ENCODE measurements around the gene TEX54. TPM values are rescaled to one million over a fixed set of nuclear protein-coding genes. Genes with fewer than 3 reads are reported as not detected.

Gene TEX54
- total and polyA plus RNA-seq, 2 of the 13 experiments (the other 11 are each of a cell fraction or from before 2014, with no cell fraction given) = not detected

DNA sequence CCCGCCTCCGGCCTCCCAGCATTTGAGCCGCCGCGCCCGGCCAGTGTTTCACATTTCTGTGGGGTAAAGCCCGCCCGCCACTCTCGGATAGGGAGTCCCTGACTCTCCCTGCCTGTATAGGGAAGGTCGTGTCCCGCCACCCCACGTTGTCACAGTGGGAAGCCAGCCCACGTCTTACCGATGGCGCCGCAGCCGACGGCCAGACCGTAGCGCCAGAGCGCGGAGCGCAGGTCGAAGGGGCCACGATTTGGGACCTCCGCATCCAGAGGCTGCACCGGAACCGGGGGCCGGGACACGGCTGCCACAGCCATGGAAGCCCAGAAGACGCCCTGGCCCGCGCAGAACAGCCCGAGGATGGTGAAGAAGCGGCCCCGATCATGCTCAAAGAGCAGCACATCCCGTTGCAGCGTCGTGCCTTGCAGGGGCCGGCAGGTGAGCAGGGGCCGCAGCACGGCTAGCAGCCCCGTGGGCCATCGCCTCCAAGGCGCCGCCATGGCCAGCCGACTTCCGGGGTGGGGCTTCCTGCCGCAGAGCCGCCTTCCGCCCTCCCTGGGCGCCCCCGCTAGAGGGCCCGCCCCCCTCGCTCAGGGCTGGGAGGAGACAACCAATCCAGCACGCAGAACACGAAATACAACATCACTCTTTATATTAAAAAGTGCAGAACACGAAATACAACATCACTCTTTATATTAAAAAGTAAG lies 41.0 kb downstream of the TEX54 start, which contains the start of gene TMEM223 (continued):
- peak; percentile 78 for TF ChIP-seq MAZ (IDR thresholded peaks at IDR 0.05; ENCODE audit: borderline replicate concordance, low read depth, low read length)
- TF ChIP-seq MAZ (CRISPR knock-in tag; IDR thresholded peaks at IDR 0.05; ENCODE audit: low read depth) = peak; percentile 67; the same call in 1 of the 2 replicates
- TF ChIP-seq ZNF747 (CRISPR knock-in tag; IDR thresholded peaks at IDR 0.05; ENCODE audit: borderline replicate concordance) = 0 out of 2 replicates have a peak, but pooled peaks have one; percentile 72
- peak; percentile 95 for TF ChIP-seq AGO1 (IDR thresholded peaks at IDR 0.05; ENCODE audit: low read depth, low read length, poor library complexity, severe bottlenecking)
- TF ChIP-seq ZNF720 (CRISPR knock-in tag; IDR thresholded peaks at IDR 0.05) = no peak
- peak; percentile 66; the same call in 1 of the 2 replicates for TF ChIP-seq SMAD3 (CRISPR knock-in tag; IDR thresholded peaks at IDR 0.05)
- peak; percentile 85 to 96 for TF ChIP-seq POLR2A (IDR thresholded peaks at IDR 0.05; ENCODE audit: insufficient read depth in 1 of 2, low read depth in 2 of 2, low read length in 2 of 2)
- TF ChIP-seq, protein P1, sequence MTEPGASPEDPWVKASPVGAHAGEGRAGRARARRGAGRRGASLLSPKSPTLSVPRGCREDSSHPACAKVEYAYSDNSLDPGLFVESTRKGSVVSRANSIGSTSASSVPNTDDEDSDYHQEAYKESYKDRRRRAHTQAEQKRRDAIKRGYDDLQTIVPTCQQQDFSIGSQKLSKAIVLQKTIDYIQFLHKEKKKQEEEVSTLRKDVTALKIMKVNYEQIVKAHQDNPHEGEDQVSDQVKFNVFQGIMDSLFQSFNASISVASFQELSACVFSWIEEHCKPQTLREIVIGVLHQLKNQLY (CRISPR knock-in tag; IDR thresholded peaks at IDR 0.05) = no peak
- peak; percentile 65; the same call in 1 of the 2 replicates for TF ChIP-seq ZNF296 (CRISPR knock-in tag; conservative IDR thresholded peaks at IDR 0.05)
- TF ChIP-seq KDM4B (CRISPR knock-in tag; IDR thresholded peaks at IDR 0.05) = no peak; the same call in 1 of the 2 replicates
- TF ChIP-seq ZNF337 (CRISPR knock-in tag; IDR thresholded peaks at IDR 0.05; ENCODE audit: borderline replicate concordance, low read depth) = peak; percentile 83; the same call in 1 of the 2 replicates
- TF ChIP-seq ARHGAP35 (CRISPR knock-in tag; IDR thresholded peaks at IDR 0.05; ENCODE audit: borderline replicate concordance) = peak; percentile 77
- TF ChIP-seq TARDBP (CRISPR knock-in tag; IDR thresholded peaks at IDR 0.05) = peak; percentile 66; the same call in 1 of the 2 replicates
- no peak for TF ChIP-seq FOXM1 (CRISPR knock-in tag; IDR thresholded peaks at IDR 0.05)
- TF ChIP-seq ZNF552 (CRISPR knock-in tag; IDR thresholded peaks at IDR 0.05; ENCODE audit: borderline replicate concordance) = no peak; the same call in 1 of the 2 replicates
- TF ChIP-seq, protein P2, sequence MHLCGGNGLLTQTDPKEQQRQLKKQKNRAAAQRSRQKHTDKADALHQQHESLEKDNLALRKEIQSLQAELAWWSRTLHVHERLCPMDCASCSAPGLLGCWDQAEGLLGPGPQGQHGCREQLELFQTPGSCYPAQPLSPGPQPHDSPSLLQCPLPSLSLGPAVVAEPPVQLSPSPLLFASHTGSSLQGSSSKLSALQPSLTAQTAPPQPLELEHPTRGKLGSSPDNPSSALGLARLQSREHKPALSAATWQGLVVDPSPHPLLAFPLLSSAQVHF (CRISPR knock-in tag; IDR thresholded peaks at IDR 0.05) = no peak
- TF ChIP-seq MXI1 (IDR thresholded peaks at IDR 0.05; ENCODE audit: borderline replicate concordance, low read depth, low read length) = peak; percentile 91; the same call in 2 of the 3 replicates
- 0 out of 2 replicates have a peak, but pooled peaks have one; percentile 59 for TF ChIP-seq ZNF431 (CRISPR knock-in tag; IDR thresholded peaks at IDR 0.05; ENCODE audit: borderline replicate concordance, low read depth)
- TF ChIP-seq KLF12 (CRISPR knock-in tag; IDR thresholded peaks at IDR 0.05; ENCODE audit: borderline replicate concordance) = no peak
- TF ChIP-seq, protein P3, sequence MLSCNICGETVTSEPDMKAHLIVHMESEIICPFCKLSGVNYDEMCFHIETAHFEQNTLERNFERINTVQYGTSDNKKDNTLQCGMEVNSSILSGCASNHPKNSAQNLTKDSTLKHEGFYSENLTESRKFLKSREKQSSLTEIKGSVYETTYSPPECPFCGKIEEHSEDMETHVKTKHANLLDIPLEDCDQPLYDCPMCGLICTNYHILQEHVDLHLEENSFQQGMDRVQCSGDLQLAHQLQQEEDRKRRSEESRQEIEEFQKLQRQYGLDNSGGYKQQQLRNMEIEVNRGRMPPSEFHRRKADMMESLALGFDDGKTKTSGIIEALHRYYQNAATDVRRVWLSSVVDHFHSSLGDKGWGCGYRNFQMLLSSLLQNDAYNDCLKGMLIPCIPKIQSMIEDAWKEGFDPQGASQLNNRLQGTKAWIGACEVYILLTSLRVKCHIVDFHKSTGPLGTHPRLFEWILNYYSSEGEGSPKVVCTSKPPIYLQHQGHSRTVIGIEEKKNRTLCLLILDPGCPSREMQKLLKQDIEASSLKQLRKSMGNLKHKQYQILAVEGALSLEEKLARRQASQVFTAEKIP (CRISPR knock-in tag; IDR thresholded peaks at IDR 0.05; ENCODE audit: borderline replicate concordance) = no peak
- TF ChIP-seq, protein P4, sequence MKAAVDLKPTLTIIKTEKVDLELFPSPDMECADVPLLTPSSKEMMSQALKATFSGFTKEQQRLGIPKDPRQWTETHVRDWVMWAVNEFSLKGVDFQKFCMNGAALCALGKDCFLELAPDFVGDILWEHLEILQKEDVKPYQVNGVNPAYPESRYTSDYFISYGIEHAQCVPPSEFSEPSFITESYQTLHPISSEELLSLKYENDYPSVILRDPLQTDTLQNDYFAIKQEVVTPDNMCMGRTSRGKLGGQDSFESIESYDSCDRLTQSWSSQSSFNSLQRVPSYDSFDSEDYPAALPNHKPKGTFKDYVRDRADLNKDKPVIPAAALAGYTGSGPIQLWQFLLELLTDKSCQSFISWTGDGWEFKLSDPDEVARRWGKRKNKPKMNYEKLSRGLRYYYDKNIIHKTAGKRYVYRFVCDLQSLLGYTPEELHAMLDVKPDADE (CRISPR knock-in tag; IDR thresholded peaks at IDR 0.05) = no peak
- TF ChIP-seq HOXA3 (CRISPR knock-in tag; IDR thresholded peaks at IDR 0.05) = peak; percentile 57; the same call in 1 of the 2 replicates
- TF ChIP-seq ZMYM2 (CRISPR knock-in tag; IDR thresholded peaks at IDR 0.05) = no peak
